ENCODE measurements around the gene SLC12A9. TPM values are rescaled to one million over a fixed set of nuclear protein-coding genes. Genes with fewer than 3 reads are reported as not detected.
A peak's percentile ranks its signal among the peaks of the same experiment; 100 is the strongest.

The SLC12A9 gene
- total RNA-seq, 1 experiment from 2014 or later = 15.0 TPM

- H3K36me3 ChIP-seq = peaks cover 86% of the 10 kb centered on the region
- H3K27ac ChIP-seq = no peak overlapping the region
- no peak for DNase-seq
- peaks cover 11% of the 10 kb centered on the region; the same call in 1 of the 2 replicates for H3K4me1 ChIP-seq
- no peaks in the 10 kb centered on the region for H3K9me3 ChIP-seq (replicated peaks)
- no peak overlapping the region for H3K4me3 ChIP-seq
- no peaks in the 10 kb centered on the region for H3K27me3 ChIP-seq
These were observed 27.3 kb downstream of the SLC12A9 start for GRCh38 chr7:100879685-100880261.

GRCh38 chr7:100880645-100881044, 28.1 kb downstream of the SLC12A9 start:
- no peaks in the 10 kb centered on the region for H3K27me3 ChIP-seq
- H3K27ac ChIP-seq = no peak overlapping the region
- no peak overlapping the region for H3K4me3 ChIP-seq
- DNase-seq = no peak
- H3K4me1 ChIP-seq = peaks cover 11% of the 10 kb centered on the region; the same call in 1 of the 2 replicates
- H3K36me3 ChIP-seq = peaks cover 92% of the 10 kb centered on the region
- H3K9me3 ChIP-seq (replicated peaks) = no peaks in the 10 kb centered on the region

DNA sequence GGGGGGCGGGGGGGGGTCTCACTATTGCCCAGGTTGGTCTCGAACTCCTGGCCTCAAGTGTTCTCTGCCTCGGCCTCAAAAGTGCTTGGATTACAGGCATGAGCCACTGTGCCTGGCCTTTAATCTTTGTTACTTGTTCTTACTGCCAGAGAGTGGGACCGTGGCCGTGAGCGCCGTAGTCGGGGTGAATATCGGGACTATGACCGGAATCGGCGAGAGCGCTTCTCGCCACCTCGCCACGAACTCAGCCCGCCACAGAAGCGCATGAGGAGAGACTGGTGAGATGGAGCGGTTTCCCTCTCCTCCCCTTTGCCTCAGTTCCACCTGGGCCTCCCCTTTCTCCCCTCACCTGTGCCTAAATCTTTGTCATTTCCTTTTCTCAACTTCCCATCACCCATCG, 28.6 kb downstream of the SLC12A9 start:
- Histone ChIP-seq H3K36me3 (peaks cover 91% of the 10 kb centered on the region), H3K4me3 (no peak overlapping the region), H3K27ac (no peak overlapping the region), H3K9me3 (replicated peaks) (no peaks in the 10 kb centered on the region), H3K27me3 (no peaks in the 10 kb centered on the region), H3K4me1 (peaks cover 10% of the 10 kb centered on the region; the same call in 1 of the 2 replicates)
- no peak for DNase-seq

DNA sequence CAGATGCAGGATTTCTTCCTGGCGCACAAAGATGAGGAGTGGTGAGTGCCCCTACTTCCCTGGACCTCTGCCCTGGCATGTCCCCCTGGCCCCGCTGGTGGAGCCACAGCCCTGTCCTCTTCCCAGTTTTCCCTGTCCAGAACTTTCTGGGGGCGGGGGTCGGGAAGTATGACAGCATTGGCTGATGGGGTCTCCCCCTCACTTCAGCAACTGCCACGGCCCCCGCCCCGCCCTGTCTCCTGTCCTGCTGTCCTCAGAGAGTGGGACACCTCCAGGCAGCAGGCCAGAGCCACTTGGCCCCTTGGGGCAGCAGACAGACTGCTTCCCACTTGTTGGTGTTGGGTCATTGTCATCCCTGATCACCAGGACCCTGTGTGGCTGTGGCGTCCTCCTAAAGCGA, 29.7 kb downstream of the SLC12A9 start:
- H3K4me3 ChIP-seq = no peak overlapping the region
- H3K27ac ChIP-seq = no peak overlapping the region
- peaks cover 91% of the 10 kb centered on the region for H3K36me3 ChIP-seq
- no peak for DNase-seq
- H3K27me3 ChIP-seq = no peaks in the 10 kb centered on the region
- H3K9me3 ChIP-seq (replicated peaks) = no peaks in the 10 kb centered on the region
- 0 out of 2 replicates have a peak, but pooled peaks cover 3% of the 10 kb centered on the region for H3K4me1 ChIP-seq

GRCh38 chr7:100882785-100883526, 30.4 kb downstream of the SLC12A9 start:
- Histone ChIP-seq H3K27ac (no peak overlapping the region), H3K4me1 (no peaks in the 10 kb centered on the region), H3K4me3 (no peak overlapping the region), H3K27me3 (no peaks in the 10 kb centered on the region), H3K36me3 (peaks cover 92% of the 10 kb centered on the region), H3K9me3 (replicated peaks) (no peaks in the 10 kb centered on the region)
- DNase-seq = no peak

DNA sequence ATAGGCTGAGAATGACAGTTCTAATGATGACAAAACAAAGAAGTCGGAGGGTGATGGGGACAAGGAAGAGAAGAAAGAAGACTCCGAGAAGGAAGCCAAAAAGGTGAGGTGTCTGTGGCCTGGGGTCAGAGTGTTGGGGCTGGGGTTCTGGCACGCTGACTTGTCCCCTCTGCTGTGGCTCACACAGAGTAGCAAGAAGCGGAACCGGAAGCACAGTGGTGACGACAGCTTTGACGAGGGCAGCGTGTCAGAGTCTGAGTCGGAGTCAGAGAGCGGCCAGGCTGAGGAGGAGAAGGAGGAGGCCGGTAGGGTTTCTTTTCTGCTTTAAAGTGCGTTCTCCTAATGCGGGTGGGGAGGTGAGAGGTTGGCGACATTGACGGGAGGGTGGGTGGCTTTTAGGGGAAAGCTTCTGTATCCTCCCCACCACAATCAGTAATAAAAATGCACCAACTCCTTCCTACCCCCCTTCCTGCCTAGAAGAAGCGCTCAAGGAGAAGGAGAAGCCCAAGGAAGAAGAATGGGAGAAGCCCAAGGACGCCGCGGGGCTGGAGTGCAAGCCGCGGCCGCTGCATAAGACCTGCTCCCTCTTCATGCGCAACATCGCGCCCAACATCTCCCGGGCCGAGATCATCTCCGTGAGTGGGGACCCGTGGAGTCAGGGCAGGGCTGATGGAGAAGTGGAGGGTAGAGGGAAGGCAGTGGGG, 32.4 kb downstream of the SLC12A9 start:
- Histone ChIP-seq H3K9me3 (replicated peaks) (no peaks in the 10 kb centered on the region), H3K36me3 (peaks cover 91% of the 10 kb centered on the region), H3K4me3 (no peak overlapping the region), H3K4me1 (no peaks in the 10 kb centered on the region), H3K27me3 (no peaks in the 10 kb centered on the region), H3K27ac (no peak overlapping the region)
- DNase-seq = no peak

- Histone ChIP-seq H3K27ac (no peak overlapping the region), H3K27me3 (no peaks in the 10 kb centered on the region), H3K36me3 (peaks cover 84% of the 10 kb centered on the region), H3K4me3 (no peak overlapping the region), H3K4me1 (no peaks in the 10 kb centered on the region), H3K9me3 (replicated peaks) (no peaks in the 10 kb centered on the region)
- DNase-seq = no peak
These were observed 33.1 kb downstream of the SLC12A9 start for GRCh38 chr7:100885440-100886141.

- Histone ChIP-seq H3K9me3 (replicated peaks) (no peaks in the 10 kb centered on the region), H3K36me3 (peaks cover 76% of the 10 kb centered on the region), H3K27ac (no peak overlapping the region), H3K4me3 (no peak overlapping the region), H3K4me1 (no peaks in the 10 kb centered on the region; the same call in 1 of the 2 replicates), H3K27me3 (no peaks in the 10 kb centered on the region)
- no peak for DNase-seq
These were observed 33.8 kb downstream of the SLC12A9 start for GRCh38 chr7:100886142-100886935.

GRCh38 chr7:100886936-100887515, 34.5 kb downstream of the SLC12A9 start:
- no peaks in the 10 kb centered on the region for H3K9me3 ChIP-seq (replicated peaks)
- H3K4me3 ChIP-seq = no peak overlapping the region
- no peak overlapping the region for H3K27ac ChIP-seq
- H3K27me3 ChIP-seq = no peaks in the 10 kb centered on the region
- peaks cover 69% of the 10 kb centered on the region for H3K36me3 ChIP-seq
- no peak for DNase-seq
- H3K4me1 ChIP-seq = no peaks in the 10 kb centered on the region; the same call in 1 of the 2 replicates

- Histone ChIP-seq H3K36me3 (peaks cover 64% of the 10 kb centered on the region), H3K4me3 (no peak overlapping the region), H3K27ac (no peak overlapping the region), H3K9me3 (replicated peaks) (no peaks in the 10 kb centered on the region), H3K27me3 (no peaks in the 10 kb centered on the region), H3K4me1 (no peaks in the 10 kb centered on the region; the same call in 1 of the 2 replicates)
- DNase-seq = no peak
These were observed 35.2 kb downstream of the SLC12A9 start for GRCh38 chr7:100887516-100888290.

DNA sequence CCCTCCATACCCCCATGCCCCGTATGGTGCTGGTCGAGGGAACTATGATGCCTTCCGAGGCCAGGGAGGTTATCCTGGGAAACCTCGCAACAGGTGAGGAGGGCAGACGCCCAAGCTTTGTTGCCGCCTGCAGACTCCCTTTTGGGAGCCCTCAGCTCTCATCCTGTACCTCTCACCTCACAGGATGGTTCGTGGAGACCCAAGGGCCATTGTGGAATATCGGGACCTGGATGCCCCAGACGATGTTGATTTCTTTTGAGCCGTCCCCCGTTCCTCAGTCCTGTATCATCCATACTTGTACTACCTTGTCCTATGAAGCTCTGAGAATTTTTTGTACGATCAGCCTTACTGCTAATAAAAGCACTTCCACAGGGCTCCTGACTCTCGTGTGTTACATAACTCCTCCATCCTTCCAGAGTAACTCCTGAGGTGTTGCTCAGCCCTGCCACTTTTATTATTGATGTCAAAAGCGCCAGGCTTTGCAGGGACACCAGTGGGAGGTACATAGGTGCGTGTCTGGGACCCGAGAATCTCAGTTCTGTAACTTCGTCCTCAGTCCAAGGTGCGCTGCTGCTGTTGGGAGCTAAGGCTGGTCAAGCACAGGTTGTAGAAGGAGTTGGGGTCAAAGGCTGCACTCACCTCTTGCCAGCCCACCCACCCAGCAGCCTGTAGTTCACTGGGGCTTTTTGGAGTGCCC, 35.9 kb downstream of the SLC12A9 start:
- Histone ChIP-seq H3K4me1 (no peaks in the 10 kb centered on the region; the same call in 1 of the 2 replicates), H3K9me3 (replicated peaks) (no peaks in the 10 kb centered on the region), H3K27me3 (no peaks in the 10 kb centered on the region), H3K27ac (peak overlapping the region; percentile 61; the same call in 1 of the 2 replicates), H3K36me3 (peaks cover 57% of the 10 kb centered on the region), H3K4me3 (peak overlapping the region; percentile 70)
- no peak for DNase-seq

- no peaks in the 10 kb centered on the region for H3K27me3 ChIP-seq
- peak within 1 kb of the TSS; percentile 70 for H3K4me3 ChIP-seq
- peak within 1 kb of the TSS; percentile 70 for H3K27ac ChIP-seq
- H3K4me1 ChIP-seq = no peaks in the 10 kb centered on the region; the same call in 1 of the 2 replicates
- no peak for DNase-seq
- H3K9me3 ChIP-seq (replicated peaks) = no peaks in the 10 kb centered on the region
- H3K36me3 ChIP-seq = peaks cover 49% of the 10 kb centered on the region
These were observed 36.7 kb downstream of the SLC12A9 start, which contains the start of gene UFSP1 for GRCh38 chr7:100888988-100889750. TSS of gene UFSP1 (minus strand) at chr7:100889715. CDS start at chr7:100889271, 444 bp downstream.

Data from SJCRH30 (cell line).